HUES64 (cell line): ENCODE measurements around the gene SLC25A21.
"Not testable (repeated sequence)": the region's sequence is repeated elsewhere in the genome, so short reads cannot be mapped to it uniquely, and the experiment has no call there.

ENCODE experiments used
- H3K27ac ChIP-seq: 2 replicates; pipeline ENCODE4 v1.7.0; 2013; ENCODE audit warnings: low read depth, low read length, inconsistent platforms
- H3K27me3 ChIP-seq: 2 replicates; pipeline ENCODE4 v1.6.1; 2013; ENCODE audit warnings: mild to moderate bottlenecking, low read length; ENCODE audit not compliant: insufficient read depth
- H3K36me3 ChIP-seq: 2 replicates; pipeline ENCODE4 v1.6.1; 2013; ENCODE audit warnings: mild to moderate bottlenecking, low read length; ENCODE audit not compliant: insufficient read depth
- H3K4me1 ChIP-seq: 2 replicates; pipeline ENCODE4 v1.6.1; 2013; ENCODE audit warnings: mild to moderate bottlenecking, low read length, moderate library complexity; ENCODE audit not compliant: insufficient read depth
- H3K4me3 ChIP-seq: 2 replicates; pipeline ENCODE4 v1.5.1; 2013; ENCODE audit warnings: mild to moderate bottlenecking, low read length, moderate library complexity
- H3K9ac ChIP-seq: 2 replicates; pipeline ENCODE4 v1.6.1; 2013; ENCODE audit warnings: mild to moderate bottlenecking, low read depth, low read length
- H3K9me3 ChIP-seq: 2 replicates; pipeline ENCODE4 v1.6.1; 2013; ENCODE audit warnings: low read depth, low read length; ENCODE audit not compliant: insufficient read depth
- WGBS: fragments of 150-250, 120-280 bp; methylation state at CpG from one replicate; pipeline ENCODE4 v1.1.7; 2013; ENCODE audit warnings: missing lambda C conversion rate; 5-methylcytosine and 5-hydroxymethylcytosine counted together

The SLC25A21 gene

DNA sequence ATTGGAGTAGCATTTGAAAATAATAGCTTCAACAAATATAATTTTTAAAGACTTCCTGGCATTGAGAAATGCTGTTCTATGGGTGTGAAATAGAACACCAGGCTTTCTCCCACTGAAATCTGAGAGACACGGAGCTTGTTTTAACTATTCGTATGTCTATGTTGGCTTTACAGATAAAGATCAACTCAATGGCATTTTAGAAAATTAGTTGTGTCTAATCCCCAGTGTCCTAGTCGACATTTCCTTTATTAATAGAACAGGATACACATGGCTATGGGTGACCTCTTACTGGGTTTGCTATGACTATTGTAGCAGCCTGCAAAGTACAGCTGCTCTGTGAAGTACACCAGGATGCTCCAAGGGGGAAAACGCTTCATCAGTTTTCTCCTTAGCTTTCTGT lies 159.3 kb downstream of the SLC25A21 start:
- Histone ChIP-seq H3K27me3 (no peaks in the 10 kb centered on the region), H3K9me3 (no peaks in the 10 kb centered on the region), H3K4me1 (no peaks in the 10 kb centered on the region), H3K4me3 (no peak overlapping the region), H3K36me3 (no peaks in the 10 kb centered on the region), H3K27ac (no peak overlapping the region), H3K9ac (no peak overlapping the region)
- 84% methylated on average over 4 of the region's 4 CpGs for WGBS

DNA sequence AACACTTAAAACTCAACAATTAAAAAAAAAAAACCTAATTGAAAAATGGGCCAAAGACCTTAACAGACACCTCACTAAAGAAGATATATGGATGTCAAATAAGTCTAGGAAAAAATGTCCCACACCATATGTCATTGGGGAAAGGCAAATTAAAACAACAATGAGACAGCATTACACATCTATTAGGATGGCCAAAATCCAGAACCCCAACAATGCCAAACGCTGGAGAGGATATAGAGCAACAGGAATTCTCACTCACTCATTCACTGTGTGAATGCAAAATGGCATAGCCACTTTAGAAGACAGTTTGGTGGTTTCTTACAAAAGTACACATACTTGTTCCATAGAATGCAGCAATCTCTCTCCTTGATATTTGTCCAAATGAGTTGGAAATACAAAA lies 173.7 kb downstream of the SLC25A21 start:
- Histone ChIP-seq H3K9ac (no peak overlapping the region), H3K4me1 (peaks cover 5% of the 10 kb centered on the region; the same call in 1 of the 2 replicates), H3K9me3 (no peaks in the 10 kb centered on the region), H3K27me3 (no peaks in the 10 kb centered on the region), H3K4me3 (no peak overlapping the region), H3K36me3 (no peaks in the 10 kb centered on the region), H3K27ac (no peak overlapping the region)
- WGBS: 100% methylated on average over 1 of the region's 1 CpG

DNA sequence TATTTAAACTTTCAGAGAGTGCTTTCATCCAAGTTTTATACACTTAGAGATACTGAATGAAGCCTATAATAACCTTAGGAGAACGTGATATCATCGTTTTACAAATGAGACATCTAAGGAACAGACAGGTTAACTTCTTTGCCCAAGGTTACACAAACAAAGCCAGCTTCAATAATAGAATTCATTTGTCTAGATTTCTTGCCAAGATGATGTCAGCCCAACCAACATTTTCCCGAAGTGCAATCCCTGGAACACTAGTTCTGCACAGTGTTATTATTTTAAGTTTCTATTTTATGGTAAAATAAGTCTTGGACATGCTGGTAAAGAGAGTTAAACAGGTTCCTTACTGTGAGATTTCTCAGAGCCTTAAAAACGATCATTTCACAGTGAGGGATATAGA lies 174.6 kb downstream of the SLC25A21 start:
- 93% methylated on average over 4 of the region's 4 CpGs for WGBS
- Histone ChIP-seq H3K27ac (no peak overlapping the region), H3K36me3 (no peaks in the 10 kb centered on the region), H3K27me3 (no peaks in the 10 kb centered on the region), H3K4me1 (peaks cover 5% of the 10 kb centered on the region; the same call in 1 of the 2 replicates), H3K9ac (no peak overlapping the region), H3K4me3 (no peak overlapping the region), H3K9me3 (no peaks in the 10 kb centered on the region)

DNA sequence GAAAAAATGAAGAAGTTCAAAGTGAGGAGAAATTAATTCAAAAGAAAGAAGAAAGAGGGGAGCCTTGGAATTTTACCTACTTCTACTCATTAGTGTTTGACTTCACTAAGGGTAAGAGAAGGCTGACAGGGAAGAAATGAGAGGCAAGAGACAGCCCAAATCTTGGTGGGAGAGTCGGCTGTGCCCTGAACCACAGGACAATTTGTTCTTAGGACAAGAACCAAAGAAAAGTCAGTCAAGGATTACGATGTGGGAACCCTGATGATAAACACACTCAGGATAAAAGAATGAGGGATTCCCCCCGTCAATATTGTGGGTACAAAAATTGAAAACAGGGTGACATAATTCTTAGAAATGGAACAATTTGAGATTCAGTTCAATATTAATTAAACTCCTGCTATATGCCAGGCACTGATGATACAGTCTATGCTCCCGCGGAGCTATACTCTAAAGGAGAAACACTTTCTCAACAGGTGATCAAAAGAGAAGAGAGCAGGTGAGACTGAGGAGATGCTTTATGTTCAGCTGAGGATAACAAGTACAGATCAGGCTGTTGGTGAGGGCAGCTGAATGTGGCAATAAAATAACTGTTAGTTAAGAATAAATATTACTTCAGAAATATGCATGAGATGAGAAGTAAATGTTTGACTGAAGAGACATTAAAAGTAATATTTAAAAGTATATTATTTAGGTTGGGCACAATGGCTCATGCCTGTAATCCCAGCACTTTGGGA lies 175.4 kb downstream of the SLC25A21 start:
- no peak overlapping the region for H3K9ac ChIP-seq
- WGBS: 88% methylated on average over 5 of the region's 5 CpGs
- H3K27me3 ChIP-seq: no peaks in the 10 kb centered on the region
- H3K36me3 ChIP-seq: no peaks in the 10 kb centered on the region
- H3K9me3 ChIP-seq: no peaks in the 10 kb centered on the region
- peaks cover 5% of the 10 kb centered on the region; the same call in 1 of the 2 replicates for H3K4me1 ChIP-seq
- no peak overlapping the region for H3K4me3 ChIP-seq
- H3K27ac ChIP-seq: no peak overlapping the region

DNA sequence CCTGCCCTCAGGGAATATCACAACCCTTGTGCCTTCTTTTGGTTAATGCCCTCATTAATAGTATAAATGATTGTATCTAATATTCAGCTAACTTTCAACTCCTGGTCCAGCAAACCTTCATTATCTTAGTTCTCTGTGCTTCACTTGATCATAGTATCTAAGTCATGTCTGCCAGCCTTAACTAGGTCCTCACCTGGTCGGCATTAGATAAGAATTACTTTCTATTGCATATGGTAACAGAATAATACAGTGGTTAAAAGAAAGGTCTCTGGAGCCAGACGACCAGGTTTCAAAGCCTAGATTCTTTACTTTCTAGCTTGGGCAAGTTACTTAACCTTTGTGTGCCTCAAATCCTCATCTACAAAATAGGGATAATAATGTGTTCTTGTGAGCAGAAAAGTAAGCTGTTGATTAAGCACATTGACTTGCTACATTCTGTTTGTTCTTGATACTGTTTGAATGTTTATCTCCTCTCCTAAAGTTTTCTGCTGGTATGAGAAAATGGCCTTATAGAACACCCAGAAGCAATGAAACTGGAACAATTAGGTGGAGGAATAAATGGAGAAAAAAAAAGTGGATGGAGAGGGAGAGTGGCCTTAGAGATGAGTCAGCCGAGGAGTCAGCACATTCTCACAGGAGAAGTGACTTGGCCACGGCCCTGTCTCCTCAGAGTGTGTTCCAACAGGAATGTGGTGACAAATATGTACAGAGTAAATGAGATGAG lies 176.1 kb downstream of the SLC25A21 start:
- WGBS: 89% methylated on average over 3 of the region's 4 CpGs
- H3K4me1 ChIP-seq: peaks cover 5% of the 10 kb centered on the region; the same call in 1 of the 2 replicates
- H3K27ac ChIP-seq: no peak overlapping the region
- H3K9ac ChIP-seq: no peak overlapping the region
- H3K4me3 ChIP-seq: no peak overlapping the region
- no peaks in the 10 kb centered on the region for H3K27me3 ChIP-seq
- no peaks in the 10 kb centered on the region for H3K9me3 ChIP-seq
- H3K36me3 ChIP-seq: no peaks in the 10 kb centered on the region

DNA sequence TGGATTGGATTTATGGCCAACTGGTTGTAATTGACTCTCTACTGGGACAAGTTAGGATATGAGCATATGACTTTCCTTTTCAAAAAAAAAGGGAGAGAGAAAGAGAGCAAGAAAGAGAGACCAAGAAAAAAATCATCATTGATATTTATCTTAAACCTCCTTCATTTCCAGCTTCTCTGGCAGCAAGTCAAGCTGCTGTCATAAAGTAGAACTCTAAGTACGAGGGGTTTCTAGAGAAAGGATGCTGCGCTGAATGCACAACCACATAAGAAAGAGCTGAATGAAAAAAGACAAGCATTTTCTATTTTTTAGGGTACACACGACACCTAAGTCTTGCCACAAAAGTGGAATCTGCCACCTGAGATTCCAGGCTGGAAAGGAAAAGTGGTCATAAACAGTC lies 182.6 kb downstream of the SLC25A21 start:
- WGBS: 99% methylated on average over 3 of the region's 3 CpGs

DNA sequence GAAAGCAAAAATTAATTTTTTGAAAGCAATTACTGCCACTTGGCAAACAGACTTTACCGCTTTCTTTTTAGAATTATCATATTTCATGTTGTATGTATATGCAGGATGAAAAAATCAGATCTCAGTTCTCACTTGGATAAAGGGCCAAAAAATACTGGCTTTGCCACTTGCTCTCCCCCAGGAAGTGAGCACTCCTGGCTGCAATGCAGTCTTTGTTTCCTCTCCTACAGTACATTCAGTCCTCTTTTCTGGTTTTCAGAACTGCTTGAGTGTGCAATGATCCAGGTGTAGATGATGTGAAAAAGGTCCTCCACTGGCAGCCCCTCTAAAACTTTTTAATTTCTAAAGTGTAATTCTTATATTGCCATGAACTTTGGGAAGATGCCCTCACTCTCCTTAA lies 183.4 kb downstream of the SLC25A21 start:
- H3K9me3 ChIP-seq: no peaks in the 10 kb centered on the region
- H3K9ac ChIP-seq: no peak overlapping the region
- no peak overlapping the region for H3K4me3 ChIP-seq
- no CpG with 5 or more reads among the region's 1 CpG for WGBS
- no peaks in the 10 kb centered on the region for H3K27me3 ChIP-seq
- H3K4me1 ChIP-seq: no peaks in the 10 kb centered on the region
- H3K36me3 ChIP-seq: no peaks in the 10 kb centered on the region
- no peak overlapping the region for H3K27ac ChIP-seq

More for the DNA sequence above, 182.6 kb downstream of the SLC25A21 start:
- H3K4me1 ChIP-seq: no peaks in the 10 kb centered on the region
- H3K27ac ChIP-seq: no peak overlapping the region
- H3K4me3 ChIP-seq: no peak overlapping the region
- no peaks in the 10 kb centered on the region for H3K9me3 ChIP-seq
- no peaks in the 10 kb centered on the region for H3K36me3 ChIP-seq
- H3K27me3 ChIP-seq: no peaks in the 10 kb centered on the region
- no peak overlapping the region for H3K9ac ChIP-seq

DNA sequence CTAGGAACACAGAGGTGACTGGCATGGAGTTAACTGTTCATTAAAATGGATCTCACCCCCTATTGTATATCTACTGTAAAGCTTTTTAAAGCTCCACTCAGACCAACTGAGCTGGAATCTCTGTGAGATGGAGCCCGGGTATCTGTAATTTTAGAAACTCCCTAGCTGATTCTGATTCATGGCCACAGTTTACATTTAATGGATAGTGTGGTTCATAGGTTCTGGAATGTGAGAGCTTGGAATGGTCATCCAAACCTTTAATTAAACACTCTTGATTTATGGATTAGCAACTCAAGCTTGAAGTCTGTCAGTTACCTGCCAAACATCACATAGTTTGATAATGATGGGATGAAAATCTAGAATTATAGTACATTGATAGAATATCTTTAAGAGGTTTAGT lies 183.8 kb downstream of the SLC25A21 start:
- Histone ChIP-seq H3K4me3 (no peak overlapping the region), H3K9me3 (no peaks in the 10 kb centered on the region), H3K9ac (no peak overlapping the region), H3K27me3 (no peaks in the 10 kb centered on the region), H3K27ac (no peak overlapping the region), H3K36me3 (no peaks in the 10 kb centered on the region), H3K4me1 (no peaks in the 10 kb centered on the region)
- 100% methylated on average over 1 of the region's 1 CpG for WGBS

DNA sequence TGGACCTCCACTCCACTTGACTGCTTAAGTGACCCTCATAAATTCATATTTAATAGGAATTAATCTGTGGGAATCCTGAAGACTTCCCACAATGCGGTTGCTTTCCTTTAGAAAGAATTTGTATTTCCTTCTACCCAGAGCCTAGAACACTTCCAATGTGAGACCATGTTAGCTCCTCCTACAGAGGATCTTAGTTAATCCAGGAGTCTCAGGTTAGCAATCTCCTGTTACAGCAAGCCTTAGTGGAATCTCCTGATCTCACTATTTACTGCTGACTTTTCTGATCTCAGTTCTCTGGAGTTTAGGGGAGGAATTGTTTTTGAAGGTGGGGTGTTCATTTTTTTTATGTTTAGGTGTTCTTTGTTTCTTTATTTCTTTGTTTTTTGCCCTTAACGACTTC lies 186.0 kb downstream of the SLC25A21 start:
- WGBS: 91% methylated on average over 2 of the region's 2 CpGs
- Histone ChIP-seq H3K27ac (no peak overlapping the region), H3K27me3 (no peaks in the 10 kb centered on the region), H3K4me3 (no peak overlapping the region), H3K36me3 (no peaks in the 10 kb centered on the region), H3K9ac (no peak overlapping the region), H3K4me1 (no peaks in the 10 kb centered on the region), H3K9me3 (no peaks in the 10 kb centered on the region)

DNA sequence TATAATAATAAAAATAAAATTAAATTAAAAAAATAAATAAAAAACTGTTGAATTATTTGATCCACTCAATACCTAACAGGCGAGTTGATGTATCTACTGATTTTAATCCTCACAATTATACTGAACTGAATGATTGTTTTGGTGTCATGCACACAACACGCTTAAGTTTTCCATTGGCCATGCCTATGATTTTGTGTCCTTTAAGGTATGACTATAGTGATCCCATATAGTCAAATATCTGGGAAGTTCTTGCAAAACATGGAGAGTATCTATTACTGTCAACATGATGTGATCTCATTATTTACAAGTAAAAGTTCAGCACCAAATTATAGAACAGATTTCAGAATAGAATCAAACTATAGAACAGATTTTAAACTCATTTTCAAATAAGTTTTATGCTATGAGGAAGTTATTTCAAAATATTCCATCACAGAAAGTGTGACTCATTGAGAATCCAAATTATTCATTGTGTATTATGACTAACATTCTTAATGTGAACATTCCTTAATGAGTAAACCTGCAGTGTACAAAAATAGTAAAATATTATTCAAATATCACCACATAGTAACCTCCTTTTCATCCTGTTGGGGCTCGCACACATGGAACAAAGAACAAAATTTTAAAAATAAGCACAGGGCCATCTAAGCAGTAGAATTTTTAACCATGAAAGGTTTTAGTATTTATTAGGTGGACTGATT lies 190.4 kb downstream of the SLC25A21 start:
- 76% methylated on average over 2 of the region's 3 CpGs for WGBS
- Histone ChIP-seq H3K4me1 (no peaks in the 10 kb centered on the region), H3K9me3 (no peaks in the 10 kb centered on the region), H3K27ac (no peak overlapping the region), H3K9ac (no peak overlapping the region), H3K27me3 (no peaks in the 10 kb centered on the region), H3K4me3 (no peak overlapping the region), H3K36me3 (no peaks in the 10 kb centered on the region)

DNA sequence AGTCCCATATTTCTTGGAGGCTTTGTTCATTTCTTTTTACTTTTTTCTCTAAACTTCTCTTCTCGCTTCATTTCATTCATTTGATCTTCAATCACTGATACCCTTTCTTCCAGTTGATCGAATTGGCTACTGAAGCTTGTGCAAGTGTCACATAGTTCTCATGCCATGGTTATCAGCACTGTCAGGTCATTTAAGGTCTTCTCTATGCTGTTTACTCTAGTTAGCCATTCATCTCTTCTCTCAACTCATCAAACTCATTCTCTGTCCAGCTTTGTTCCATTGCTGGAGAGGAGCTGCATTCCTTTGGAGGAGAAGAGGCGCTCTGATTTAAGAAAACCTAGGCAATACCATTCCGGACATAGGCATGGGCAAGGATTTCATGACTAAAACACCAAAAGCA lies 192.0 kb downstream of the SLC25A21 start:
- 89% methylated on average over 4 of the region's 4 CpGs for WGBS
- not testable (repeated sequence) for H3K36me3 ChIP-seq, H3K4me3 ChIP-seq, H3K27me3 ChIP-seq, H3K27ac ChIP-seq, H3K9me3 ChIP-seq, H3K9ac ChIP-seq, H3K4me1 ChIP-seq
